ENCODE measurements around the gene MYOM1. TPM values are rescaled to one million over a fixed set of nuclear protein-coding genes. Genes with fewer than 3 reads are reported as not detected.

MYOM1 gene
- total RNA-seq, 1 donor from 2014 or later = 1.3 TPM

DNA sequence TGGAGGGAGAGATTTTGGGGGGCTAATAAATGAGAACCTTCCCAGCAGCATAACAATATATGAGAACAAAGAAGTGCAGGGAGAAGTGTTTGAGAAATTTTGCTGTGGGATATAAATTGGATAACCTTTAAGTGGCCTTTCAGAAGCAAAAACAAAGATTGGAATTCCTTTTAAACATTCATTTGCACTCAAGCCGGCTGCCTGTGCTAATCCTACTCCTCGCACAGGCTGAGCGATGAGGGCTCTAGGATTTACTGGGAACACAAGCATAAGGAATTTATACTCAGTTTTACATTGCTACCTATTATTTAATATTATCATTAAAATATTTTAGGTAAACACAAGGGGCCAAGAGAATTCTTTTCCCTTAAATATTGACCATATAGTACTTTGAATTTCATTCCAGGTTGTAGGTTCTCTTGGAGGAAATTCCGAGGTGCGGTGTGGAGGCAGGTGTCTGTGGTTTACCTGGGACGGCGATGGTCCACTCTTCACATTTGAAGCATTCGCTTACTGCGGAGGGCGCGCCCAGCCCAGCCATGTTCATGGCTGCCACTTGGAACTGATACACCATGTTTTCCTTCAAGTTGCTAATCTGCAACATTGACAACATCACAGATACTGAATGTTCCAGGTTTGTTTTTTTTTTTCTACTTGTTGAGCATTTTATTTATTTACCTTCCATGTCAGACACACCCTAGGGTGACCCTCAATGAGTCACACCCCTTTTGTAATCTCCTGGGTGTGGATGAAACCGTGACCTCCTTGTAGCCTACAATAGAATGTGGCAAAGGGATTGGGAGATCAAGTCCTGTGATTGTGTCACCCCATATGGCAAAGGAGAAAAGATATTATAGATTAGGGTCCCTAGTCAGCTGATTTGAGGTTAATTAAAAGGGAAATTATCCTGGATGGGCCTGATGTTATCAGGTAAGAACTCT lies 100.1 kb downstream of the MYOM1 start:
- no peak for DNase-seq
- Mint-ChIP-seq H3K9me3 (ENCODE audit: unreplicated experiment) (peaks cover 3% of the 10 kb centered on the region), H3K4me3 (ENCODE audit: unreplicated experiment) (no peak overlapping the region), H3K4me1 (ENCODE audit: low read depth, unreplicated experiment) (no peaks in the 10 kb centered on the region), H3K27ac (ENCODE audit: unreplicated experiment) (no peak overlapping the region), H3K27me3 (ENCODE audit: unreplicated experiment) (no peaks in the 10 kb centered on the region), H3K36me3 (ENCODE audit: unreplicated experiment) (no peaks in the 10 kb centered on the region)
- no peak for TF ChIP-seq CTCF (IDR thresholded peaks at IDR 0.05; ENCODE audit: partially characterized antibody, unreplicated experiment)

GRCh38 chr18:3118195-3119010 lies 101.4 kb downstream of the MYOM1 start:
- no peak overlapping the region for H3K27ac Mint-ChIP-seq (ENCODE audit: unreplicated experiment)

DNA sequence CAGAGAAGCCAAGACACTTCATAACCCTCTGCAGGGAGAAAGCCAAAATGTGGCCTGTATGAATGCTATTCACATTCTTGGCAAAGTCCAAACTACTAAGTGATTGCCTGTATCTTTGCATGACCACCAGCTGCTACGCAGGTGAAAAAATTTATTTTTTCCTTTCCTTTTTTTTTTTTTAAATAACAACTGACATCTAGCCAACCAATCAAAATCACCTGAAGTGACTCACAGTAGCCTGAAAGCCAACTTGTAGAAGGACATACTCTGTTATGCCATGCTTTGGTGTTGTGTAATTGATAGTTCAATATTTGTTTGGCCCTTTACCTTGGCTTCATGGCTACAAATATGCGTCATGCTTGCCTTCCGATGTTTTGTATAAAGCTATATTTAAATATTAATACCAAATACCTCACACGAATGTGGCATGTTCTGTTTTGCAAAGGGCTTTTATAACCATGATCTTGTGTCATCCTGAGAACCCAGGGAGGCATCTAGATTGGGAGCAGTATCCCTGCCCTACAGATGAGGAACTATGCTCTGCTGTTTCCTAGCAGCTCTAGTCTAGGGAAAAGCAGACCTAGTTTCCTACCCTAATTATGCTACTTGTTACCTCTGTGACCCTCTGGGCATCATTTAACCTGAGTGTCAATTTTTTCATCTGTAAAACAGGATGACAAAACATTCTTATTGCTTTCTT lies 102.1 kb downstream of the MYOM1 start:
- TF ChIP-seq CTCF (IDR thresholded peaks at IDR 0.05; ENCODE audit: partially characterized antibody, unreplicated experiment) = no peak
- DNase-seq = no peak
- no peaks in the 10 kb centered on the region for H3K36me3 Mint-ChIP-seq (ENCODE audit: unreplicated experiment)
- H3K4me3 Mint-ChIP-seq (ENCODE audit: unreplicated experiment) = no peak overlapping the region
- H3K9me3 Mint-ChIP-seq (ENCODE audit: unreplicated experiment) = peaks cover 3% of the 10 kb centered on the region
- no peak overlapping the region for H3K27ac Mint-ChIP-seq (ENCODE audit: unreplicated experiment)
- no peaks in the 10 kb centered on the region for H3K4me1 Mint-ChIP-seq (ENCODE audit: low read depth, unreplicated experiment)
- no peaks in the 10 kb centered on the region for H3K27me3 Mint-ChIP-seq (ENCODE audit: unreplicated experiment)

More at GRCh38 chr18:3118195-3119010, 101.4 kb downstream of the MYOM1 start:
- Mint-ChIP-seq H3K4me1 (ENCODE audit: low read depth, unreplicated experiment) (no peaks in the 10 kb centered on the region), H3K27me3 (ENCODE audit: unreplicated experiment) (no peaks in the 10 kb centered on the region), H3K4me3 (ENCODE audit: unreplicated experiment) (no peak overlapping the region), H3K36me3 (ENCODE audit: unreplicated experiment) (no peaks in the 10 kb centered on the region), H3K9me3 (ENCODE audit: unreplicated experiment) (peaks cover 3% of the 10 kb centered on the region)
- no peak for DNase-seq
- no peak for TF ChIP-seq CTCF (IDR thresholded peaks at IDR 0.05; ENCODE audit: partially characterized antibody, unreplicated experiment)

GRCh38 chr18:3115447-3116030 lies 104.2 kb downstream of the MYOM1 start:
- H3K36me3 Mint-ChIP-seq (ENCODE audit: unreplicated experiment) = no peaks in the 10 kb centered on the region
- no peaks in the 10 kb centered on the region for H3K27me3 Mint-ChIP-seq (ENCODE audit: unreplicated experiment)
- no peak for DNase-seq
- no peak overlapping the region for H3K27ac Mint-ChIP-seq (ENCODE audit: unreplicated experiment)
- no peaks in the 10 kb centered on the region for H3K4me1 Mint-ChIP-seq (ENCODE audit: low read depth, unreplicated experiment)
- peaks cover 3% of the 10 kb centered on the region for H3K9me3 Mint-ChIP-seq (ENCODE audit: unreplicated experiment)
- TF ChIP-seq CTCF (IDR thresholded peaks at IDR 0.05; ENCODE audit: partially characterized antibody, unreplicated experiment) = no peak
- no peak overlapping the region for H3K4me3 Mint-ChIP-seq (ENCODE audit: unreplicated experiment)

Data from glutamatergic neuron (in vitro differentiated cells).